C4-2B (cell line): ENCODE data around the gene EVX1.

Source experiments
- CTCF ChIP-seq: fragments of 450-650 bp; conservative IDR thresholded peaks from 2 replicates; pipeline ENCODE4 v1.5.1; 2017; ENCODE audit warnings: mild to moderate bottlenecking
- ZFX ChIP-seq: fragments of 450-650 bp; IDR thresholded peaks from 2 replicates; pipeline ENCODE4 v1.6.1; 2017

- TF ChIP-seq CTCF (no peak), ZFX (no peak)
Measured at GRCh38 chr7:27295236-27295635, 52.6 kb downstream of the EVX1 start.
